HS-27A (cell line): ENCODE results near the gene KRTAP9-3.
"Not testable (repeated sequence)": the region's sequence is repeated elsewhere in the genome, so short reads cannot be mapped to it uniquely, and the experiment has no call there.

Source experiments
- DNase-seq: peaks from one replicate; pipeline ENCODE4 v3.0.0-alpha.2; 2012; ENCODE audit warnings: low read depth, missing footprints

KRTAP9-3 gene

GRCh38 chr17:41251261-41251660 is 19.0 kb downstream of the KRTAP9-3 start:
- no peak for DNase-seq

GRCh38 chr17:41254861-41255260 is 22.6 kb downstream of the KRTAP9-3 start:
- no peak for DNase-seq

- not testable (repeated sequence) for DNase-seq
Observed at GRCh38 chr17:41255381-41256290, 23.4 kb downstream of the KRTAP9-3 start, which contains the start of gene KRTAP9-9. KRTAP9-9 (plus strand) TSS chr17:41255384.

GRCh38 chr17:41256291-41256685 is 24.0 kb downstream of the KRTAP9-3 start:
- DNase-seq = no peak

GRCh38 chr17:41258406-41258805 is 26.2 kb downstream of the KRTAP9-3 start:
- no peak for DNase-seq

GRCh38 chr17:41263212-41263611 is 31.0 kb downstream of the KRTAP9-3 start:
- no peak for DNase-seq

GRCh38 chr17:41264599-41264998 is 32.4 kb downstream of the KRTAP9-3 start:
- no peak for DNase-seq

GRCh38 chr17:41265078-41265477 is 32.8 kb downstream of the KRTAP9-3 start, which contains the start of gene KRTAP9-6:
KRTAP9-6 (plus strand) TSS chr17:41265378; CDS start chr17:41265378, 0 bp downstream.
- no peak for DNase-seq

- DNase-seq = no peak
Observed at GRCh38 chr17:41267711-41268110, 35.5 kb downstream of the KRTAP9-3 start.

GRCh38 chr17:41271323-41271722 is 39.1 kb downstream of the KRTAP9-3 start:
- DNase-seq = not testable (repeated sequence)

- no peak for DNase-seq
Observed at GRCh38 chr17:41271858-41272257, 39.6 kb downstream of the KRTAP9-3 start.

- not testable (repeated sequence) for DNase-seq
Observed at GRCh38 chr17:41275648-41276190, 43.5 kb downstream of the KRTAP9-3 start, which contains the start of gene KRTAP9-7. KRTAP9-7 (plus strand) TSS chr17:41275698; CDS start chr17:41275698, 0 bp downstream.

- DNase-seq = no peak
Observed at GRCh38 chr17:41278176-41278955, 46.1 kb downstream of the KRTAP9-3 start.
